Measurements from ENCODE around the gene FAM13A.

Gene FAM13A

DNA sequence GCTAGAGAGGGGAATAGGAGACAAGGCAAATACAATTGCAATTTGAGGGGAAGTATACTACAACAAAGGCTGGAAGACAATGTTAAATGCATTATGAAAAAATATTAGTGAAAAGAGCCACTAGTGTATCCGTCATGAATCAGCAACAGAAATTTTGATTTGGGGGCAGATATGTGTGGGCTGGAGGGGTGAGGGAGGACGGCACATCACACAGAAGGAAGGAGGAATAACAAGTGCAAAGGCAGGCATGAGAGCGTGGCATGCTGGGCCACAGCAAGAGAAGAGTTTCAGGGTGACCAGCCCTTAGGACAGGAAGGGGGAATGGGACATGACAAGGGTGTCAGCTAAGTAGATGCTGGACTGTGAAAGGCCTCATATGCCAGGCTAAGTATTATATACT is 295.6 kb downstream of the FAM13A start:
- DNase-seq: no peak

- no peak for DNase-seq
Observed at GRCh38 chr4:88759895-88760290, 297.1 kb downstream of the FAM13A start.

GRCh38 chr4:88759039-88759894 is 297.7 kb downstream of the FAM13A start:
- DNase-seq: no peak

DNA sequence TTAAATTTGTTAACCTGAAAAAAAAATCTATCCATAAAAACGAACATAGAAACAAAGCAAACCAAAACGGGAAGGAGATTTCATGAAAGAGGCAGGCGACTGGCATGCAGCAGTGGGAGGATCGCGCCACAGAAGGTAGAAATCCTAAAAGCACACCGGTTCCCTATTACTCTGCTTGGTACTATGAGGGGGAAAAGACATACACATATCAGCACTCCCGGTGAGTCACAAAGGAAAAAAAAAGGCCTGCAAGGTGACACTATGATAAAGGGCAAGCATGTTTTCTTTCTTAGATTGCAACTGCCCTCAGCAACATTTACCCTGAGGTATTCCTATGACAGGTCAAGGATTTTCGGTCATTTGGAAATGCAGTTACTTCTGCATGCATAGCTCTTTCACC is 298.7 kb downstream of the FAM13A start:
- no peak for DNase-seq

- no peak for DNase-seq
Observed at GRCh38 chr4:88757776-88758175, 299.2 kb downstream of the FAM13A start.

DNA sequence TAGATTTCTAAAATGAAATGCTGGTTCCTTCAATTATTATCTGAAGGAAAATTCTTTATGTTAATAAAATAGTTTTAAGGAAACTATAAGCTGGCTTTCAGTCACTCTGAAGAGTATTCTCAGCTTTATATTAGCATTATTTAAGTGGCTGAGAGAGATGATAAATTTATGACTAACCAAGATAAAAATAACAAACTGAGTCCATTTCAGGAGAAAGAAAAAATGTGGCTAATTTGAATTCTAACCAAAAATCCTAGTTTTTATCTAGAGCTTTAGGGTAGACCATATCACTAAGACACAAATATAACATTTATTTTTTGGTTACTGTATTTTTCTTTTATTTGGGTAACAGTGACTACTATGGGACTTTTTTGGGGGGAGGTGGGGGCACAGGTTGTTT is 299.9 kb downstream of the FAM13A start:
- no peak for DNase-seq

- DNase-seq: no peak
Observed at GRCh38 chr4:88756149-88756548, 300.8 kb downstream of the FAM13A start.

DNA sequence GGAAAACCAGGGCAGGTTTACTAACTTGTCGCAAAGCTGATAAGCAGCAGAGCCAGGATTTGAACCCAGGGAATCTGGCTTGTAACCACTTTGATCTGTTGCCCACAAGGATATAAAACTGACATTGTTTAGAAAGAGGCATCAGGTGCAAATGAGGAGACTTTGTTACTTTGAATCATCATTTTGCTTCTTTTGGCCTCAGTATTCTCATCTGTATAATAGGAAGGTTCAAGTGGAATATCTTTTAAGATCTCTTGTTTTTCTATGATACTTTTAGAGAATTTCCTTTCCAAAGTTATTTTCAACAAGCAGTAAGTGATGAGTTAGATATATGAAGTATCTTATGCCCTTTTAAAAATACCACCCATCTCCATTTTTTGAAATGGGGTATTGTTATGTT is 301.5 kb downstream of the FAM13A start:
- DNase-seq: no peak

DNA sequence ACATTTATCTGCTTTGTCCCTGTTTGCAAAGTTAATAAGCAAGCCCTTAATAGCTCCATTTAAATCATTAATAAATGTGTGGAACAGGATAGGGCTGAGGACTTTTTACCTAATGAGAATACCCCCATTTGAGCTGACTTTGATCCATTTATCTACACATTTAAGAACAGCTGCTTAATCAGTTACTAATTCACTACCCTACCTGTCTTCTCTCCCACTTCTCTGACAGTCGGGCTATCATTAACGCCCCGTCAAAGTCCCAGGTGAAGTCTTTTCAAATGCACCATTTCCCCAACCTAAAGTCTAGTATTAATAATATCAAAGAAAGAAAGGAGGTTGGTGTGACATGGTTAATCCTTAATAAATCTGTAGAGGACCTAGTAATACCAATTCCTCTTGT is 302.2 kb downstream of the FAM13A start:
- no peak for DNase-seq

GRCh38 chr4:88753658-88754571 is 303.1 kb downstream of the FAM13A start:
- DNase-seq: no peak

- DNase-seq: no peak
Observed at GRCh38 chr4:88752754-88753153, 304.2 kb downstream of the FAM13A start.

- DNase-seq: no peak
Observed at GRCh38 chr4:88752076-88752463, 304.9 kb downstream of the FAM13A start.

GRCh38 chr4:88751258-88752075 is 305.5 kb downstream of the FAM13A start:
- DNase-seq: no peak

GRCh38 chr4:88750369-88750768 is 306.6 kb downstream of the FAM13A start:
- no peak for DNase-seq

DNA sequence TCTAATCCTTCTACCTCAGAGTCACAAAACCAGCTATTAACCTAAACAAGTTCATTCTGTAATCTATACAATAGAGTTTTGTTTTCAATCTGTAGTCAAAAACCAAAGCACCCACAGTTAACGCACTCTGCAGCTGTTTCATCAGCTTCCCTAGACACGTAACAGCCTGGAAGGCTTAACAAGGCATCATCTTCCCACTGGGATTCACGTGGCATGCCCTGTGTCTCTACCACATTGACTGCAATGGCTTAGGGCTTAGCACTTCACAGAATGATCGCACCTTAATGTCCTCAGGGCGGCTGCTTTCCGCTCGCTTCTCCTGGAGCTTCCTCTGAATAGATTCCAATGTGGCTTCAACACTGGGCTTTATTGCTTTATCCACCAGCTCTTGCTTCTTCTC is 309.6 kb downstream of the FAM13A start:
- no peak for DNase-seq

GRCh38 chr4:88746206-88746605 is 310.8 kb downstream of the FAM13A start:
- no peak for DNase-seq

- DNase-seq: no peak
Observed at GRCh38 chr4:88745581-88746163, 311.3 kb downstream of the FAM13A start.

DNA sequence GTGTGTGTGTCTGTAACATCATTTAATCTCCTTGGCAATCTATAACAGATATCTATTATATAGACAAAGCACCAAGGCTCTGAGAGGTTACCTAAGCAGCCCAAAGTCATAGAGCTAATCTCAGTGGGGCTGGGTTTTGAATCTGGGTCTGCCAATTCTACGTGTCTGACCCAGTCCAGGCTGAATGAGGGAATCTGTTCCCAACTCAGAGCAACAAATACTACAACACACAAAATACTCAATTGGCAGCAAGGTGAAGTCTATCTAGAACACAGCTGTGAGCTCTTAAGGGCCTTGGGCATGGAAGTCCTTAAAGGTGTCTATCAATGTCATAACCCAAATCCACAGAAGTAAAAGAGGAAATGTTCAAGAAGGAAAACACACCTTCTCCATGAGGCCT is 311.8 kb downstream of the FAM13A start:
- DNase-seq: no peak

DNA sequence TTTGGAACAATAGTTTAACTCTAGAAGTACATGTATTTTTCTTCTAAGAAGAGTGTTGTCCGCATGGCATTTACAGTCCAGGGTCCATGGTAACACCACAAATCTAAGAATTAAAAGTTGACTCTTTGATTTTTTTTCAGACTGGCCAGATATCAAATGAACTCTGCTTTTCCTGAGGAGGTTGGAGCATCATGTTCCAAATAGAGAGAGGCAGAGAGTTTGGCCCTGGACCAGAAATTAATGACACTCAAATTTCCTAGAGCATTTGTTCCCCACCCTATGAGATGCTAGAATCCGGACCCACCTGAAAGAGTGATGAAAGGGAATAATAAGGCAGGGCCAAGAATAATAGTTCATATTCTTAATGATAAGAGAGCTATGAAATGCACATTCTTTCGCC is 312.4 kb downstream of the FAM13A start:
- DNase-seq: no peak

- no peak for DNase-seq
Observed at GRCh38 chr4:88743696-88744095, 313.3 kb downstream of the FAM13A start.

- DNase-seq: no peak
Observed at GRCh38 chr4:88742561-88742960, 314.4 kb downstream of the FAM13A start.

GRCh38 chr4:88738180-88738579 is 318.8 kb downstream of the FAM13A start:
- DNase-seq: no peak

Data from bone marrow (tissue), 2 donors.